H9 (cell line): ENCODE measurements around the gene SEMG2. TPM values are rescaled to one million over a fixed set of nuclear protein-coding genes. Genes with fewer than 3 reads are reported as not detected.

Experiments
- DNase-seq: peaks from one replicate; pipeline ENCODE4 v3.0.0-alpha.2; 2017
- H2AFZ ChIP-seq: one replicate; pipeline ENCODE4 v1.6.1; 2013; ENCODE audit warnings: mild to moderate bottlenecking, low read length, control low read depth, moderate library complexity
- H2AK5ac ChIP-seq: 2 replicates; pipeline ENCODE4 v1.6.1; 2013; ENCODE audit warnings: low read length, control low read depth, mixed read lengths; ENCODE audit not compliant: insufficient read length
- H2BK120ac ChIP-seq: one replicate; pipeline ENCODE4 v1.6.1; 2013; ENCODE audit warnings: low read depth, mild to moderate bottlenecking, low read length, control low read depth, inconsistent platforms; ENCODE audit not compliant: poor library complexity, severe bottlenecking
- H2BK12ac ChIP-seq: 2 replicates; pipeline ENCODE4 v1.6.1; 2013; ENCODE audit warnings: low read length, control low read depth, mixed read lengths, low read depth; ENCODE audit not compliant: insufficient read length
- H2BK15ac ChIP-seq: 2 replicates; pipeline ENCODE4 v1.6.1; 2013; ENCODE audit warnings: low read depth, low read length, control low read depth
- H2BK20ac ChIP-seq: one replicate; pipeline ENCODE4 v1.6.1; 2013; ENCODE audit warnings: low read depth, mild to moderate bottlenecking, low read length, control low read depth, inconsistent platforms; ENCODE audit not compliant: poor library complexity, severe bottlenecking
- H2BK5ac ChIP-seq: 2 replicates; pipeline ENCODE4 v1.6.1; 2013; ENCODE audit warnings: low read length, control low read depth, mixed read lengths; ENCODE audit not compliant: insufficient read length
- H3K14ac ChIP-seq: 2 replicates; pipeline ENCODE4 v1.6.1; 2013; ENCODE audit warnings: low read length, control low read depth; ENCODE audit not compliant: insufficient read depth
- H3K18ac ChIP-seq: 2 replicates; pipeline ENCODE4 v1.6.1; 2013; ENCODE audit warnings: low read depth, mild to moderate bottlenecking, mixed read lengths, low read length, control low read depth; ENCODE audit not compliant: insufficient read length
- H3K23ac ChIP-seq: 2 replicates; pipeline ENCODE4 v1.6.1; 2013; ENCODE audit warnings: low read length, control low read depth, mixed read lengths, low read depth; ENCODE audit not compliant: insufficient read length
- H3K23me2 ChIP-seq: 2 replicates; pipeline ENCODE4 v1.6.1; 2013; ENCODE audit warnings: low read depth, mild to moderate bottlenecking, mixed read lengths, low read length, control low read depth; ENCODE audit not compliant: insufficient read length, poor library complexity, severe bottlenecking
- H3K27ac ChIP-seq: 2 replicates; pipeline ENCODE4 v1.5.1; 2013; ENCODE audit warnings: low read length, control low read depth, mixed read lengths, low read depth; ENCODE audit not compliant: insufficient read length
- H3K27me3 ChIP-seq: 2 replicates; pipeline ENCODE4 v1.6.1; 2013; ENCODE audit warnings: low read length, control low read depth, inconsistent platforms; ENCODE audit not compliant: insufficient read depth
- H3K4ac ChIP-seq: 2 replicates; pipeline ENCODE4 v1.6.1; 2013; ENCODE audit warnings: low read depth, mild to moderate bottlenecking, control low read depth, inconsistent platforms, low read length, moderate library complexity
- H3K4me1 ChIP-seq: 2 replicates; pipeline ENCODE4 v1.6.1; 2013; ENCODE audit warnings: low read length, control low read depth, inconsistent platforms; ENCODE audit not compliant: insufficient read depth
- H3K4me2 ChIP-seq: 2 replicates; pipeline ENCODE4 v1.6.1; 2013; ENCODE audit warnings: low read length, control low read depth, mixed read lengths; ENCODE audit not compliant: insufficient read length, insufficient read depth
- H3K56ac ChIP-seq: 2 replicates; pipeline ENCODE4 v1.6.1; 2013; ENCODE audit warnings: low read depth, mild to moderate bottlenecking, mixed read lengths, low read length, control low read depth; ENCODE audit not compliant: insufficient read length
- H3K79me1 ChIP-seq: 2 replicates; pipeline ENCODE4 v1.6.1; 2013; ENCODE audit warnings: low read depth, mild to moderate bottlenecking, moderate library complexity, low read length, control low read depth, inconsistent platforms; ENCODE audit not compliant: insufficient read depth, poor library complexity, severe bottlenecking
- H3K79me2 ChIP-seq: 2 replicates; pipeline ENCODE4 v1.6.1; 2013; ENCODE audit warnings: low read length, control low read depth, inconsistent platforms; ENCODE audit not compliant: insufficient read depth
- H3K9ac ChIP-seq: 2 replicates; pipeline ENCODE4 v1.6.1; 2013; ENCODE audit warnings: low read length, control low read depth, mixed read lengths; ENCODE audit not compliant: insufficient read length; ENCODE audit errors: extremely low read depth
- H3K9me3 ChIP-seq: one replicate; pipeline ENCODE4 v1.6.1; 2013; ENCODE audit warnings: low read depth, low read length, inconsistent platforms; ENCODE audit not compliant: control insufficient read depth
- H3T11ph ChIP-seq: one replicate; pipeline ENCODE4 v1.6.1; 2013; ENCODE audit warnings: mild to moderate bottlenecking, low read length, control low read depth, inconsistent platforms
- H4K20me1 ChIP-seq: one replicate; pipeline ENCODE4 v1.6.1; 2013; ENCODE audit not compliant: control insufficient read depth, insufficient read length, insufficient read depth
- H4K5ac ChIP-seq: 2 replicates; pipeline ENCODE4 v1.6.1; 2013; ENCODE audit warnings: low read depth, mild to moderate bottlenecking, mixed read lengths, low read length, control low read depth; ENCODE audit not compliant: insufficient read length
- H4K8ac ChIP-seq: replicated peaks from 2 replicates; pipeline ENCODE4 v1.6.1; 2013; ENCODE audit warnings: low read length, control low read depth, mixed read lengths, low read depth; ENCODE audit not compliant: insufficient read length
- H4K91ac ChIP-seq: 2 replicates; pipeline ENCODE4 v1.6.1; 2013; ENCODE audit warnings: low read depth, mild to moderate bottlenecking, moderate library complexity, mixed read lengths, low read length, control low read depth; ENCODE audit not compliant: insufficient read length
- H3K27ac Mint-ChIP-seq, 3 experiments: 2 replicates in 2 of 3; 3 replicates in 1 of 3; pipeline ENCODE4 v1.8.0; 2020 to 2021; ENCODE audit warnings: mixed read lengths in 3 of 3, mild to moderate bottlenecking in 1 of 3, moderate library complexity in 1 of 3
- H3K27me3 Mint-ChIP-seq: 2 replicates; pipeline ENCODE4 v1.8.0; 2021; ENCODE audit warnings: low read depth, mild to moderate bottlenecking, moderate library complexity, mixed read lengths
- H3K36me3 Mint-ChIP-seq, 3 experiments: 2 replicates in 2 of 3; 3 replicates in 1 of 3; pipeline ENCODE4 v1.8.0; 2020 to 2021; ENCODE audit warnings: low read depth in 3 of 3, mixed read lengths in 3 of 3; ENCODE audit not compliant: insufficient read depth in 1 of 3
- H3K4me1 Mint-ChIP-seq, 2 experiments: 2 replicates each; pipeline ENCODE4 v1.8.0; 2020; ENCODE audit warnings: mixed read lengths in 2 of 2
- H3K4me3 Mint-ChIP-seq, 2 experiments: 2 replicates in 1 of 2; 3 replicates in 1 of 2; pipeline ENCODE4 v1.8.0; 2020 to 2021; ENCODE audit warnings: mild to moderate bottlenecking in 2 of 2, mixed read lengths in 2 of 2, moderate library complexity in 1 of 2
- H3K9me3 Mint-ChIP-seq, 2 experiments: 2 replicates in 1 of 2; 3 replicates in 1 of 2; pipeline ENCODE4 v1.8.0; 2020; ENCODE audit warnings: mild to moderate bottlenecking in 2 of 2, mixed read lengths in 2 of 2, moderate library complexity in 1 of 2
- WGBS: extraction: QIAGEN DNeasy Blood & Tissue Kit; methylation state at CpG from one replicate; pipeline ENCODE4 v1.1.7; 2013; ENCODE audit warnings: missing lambda C conversion rate, low lambda C conversion rate, mixed read lengths; ENCODE audit not compliant: insufficient read length; ENCODE audit errors: extremely low coverage; 5-methylcytosine and 5-hydroxymethylcytosine counted together
- total RNA-seq: library from RNA; stranded (reverse); gene quantifications from 2 replicates; pipeline ENCODE4 v1.2.1, GENCODE V29; 2021
- TF ChIP-seq, protein P1 (sequence below): fragments of 200-600 bp; sonication (generic); conservative IDR thresholded peaks from 3 replicates; pipeline ENCODE4 v1.8.0; 2021; ENCODE audit warnings: antibody characterized with exemption, mild to moderate bottlenecking

SEMG2 gene
- total RNA-seq, 1 experiment from 2014 or later: not detected

DNA sequence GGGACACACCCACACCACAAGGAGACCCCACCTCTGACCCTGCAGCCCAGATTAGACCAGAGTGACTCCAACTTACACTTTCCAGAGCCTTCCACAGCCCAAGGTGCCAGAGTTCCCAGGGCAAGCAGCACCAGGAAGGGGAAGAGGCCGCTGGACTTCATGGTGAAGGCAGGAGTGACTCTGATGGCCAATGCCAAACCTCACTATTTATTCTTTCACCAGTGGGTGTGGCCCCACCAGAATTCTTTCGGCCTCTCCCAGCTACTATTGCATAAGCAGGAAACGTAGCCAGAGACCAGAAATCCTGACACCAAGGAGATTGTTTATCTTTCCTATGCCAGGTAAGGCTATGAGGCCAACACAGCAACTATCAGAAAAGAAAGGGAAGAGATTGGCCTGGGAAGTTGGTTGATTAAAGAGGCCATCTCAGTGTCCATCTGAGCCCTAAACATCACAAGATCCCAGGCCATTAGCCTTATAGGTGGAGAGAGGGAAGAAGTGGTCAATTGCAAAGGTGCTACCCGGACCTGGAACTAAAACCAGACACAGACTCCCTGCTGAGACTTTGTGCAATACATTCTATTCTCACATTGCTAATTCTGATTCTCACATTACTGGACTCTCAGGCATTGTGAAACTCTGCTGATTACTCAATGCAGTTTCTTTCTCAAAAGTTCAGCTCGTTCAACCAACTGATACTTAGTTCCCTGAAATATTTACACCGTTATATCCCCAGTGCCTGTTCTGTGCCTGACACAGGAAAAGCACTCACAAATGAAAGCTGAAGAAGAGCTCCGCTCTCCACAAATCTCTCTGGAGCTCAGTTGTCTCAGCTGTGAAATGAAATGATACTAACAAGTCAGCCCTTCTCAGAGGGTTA lies 33.5 kb downstream of the SEMG2 start, which contains the start of gene SLPI:
SLPI (minus strand) TSS at position 182 of the 880 bp plus-strand sequence; CDS start at position 161, 21 bp downstream.
- H3K18ac ChIP-seq: no peak within 1 kb of the TSS
- Mint-ChIP-seq H3K9me3 (no peaks in the 10 kb centered on the region), H3K4me3 (no peak within 1 kb of the TSS), H3K36me3 (no peaks in the 10 kb centered on the region), H3K27ac (no peak within 1 kb of the TSS), H3K27me3 (peaks cover 15% of the 10 kb centered on the region), H3K4me1 (peaks cover 16 to 21% of the 10 kb centered on the region in 2 experiments)
- no peak within 1 kb of the TSS for H4K5ac ChIP-seq
- H2AK5ac ChIP-seq: no peak within 1 kb of the TSS
- no peak within 1 kb of the TSS for H3K23ac ChIP-seq
- H2BK5ac ChIP-seq: no peak within 1 kb of the TSS
- TF ChIP-seq, protein P1, sequence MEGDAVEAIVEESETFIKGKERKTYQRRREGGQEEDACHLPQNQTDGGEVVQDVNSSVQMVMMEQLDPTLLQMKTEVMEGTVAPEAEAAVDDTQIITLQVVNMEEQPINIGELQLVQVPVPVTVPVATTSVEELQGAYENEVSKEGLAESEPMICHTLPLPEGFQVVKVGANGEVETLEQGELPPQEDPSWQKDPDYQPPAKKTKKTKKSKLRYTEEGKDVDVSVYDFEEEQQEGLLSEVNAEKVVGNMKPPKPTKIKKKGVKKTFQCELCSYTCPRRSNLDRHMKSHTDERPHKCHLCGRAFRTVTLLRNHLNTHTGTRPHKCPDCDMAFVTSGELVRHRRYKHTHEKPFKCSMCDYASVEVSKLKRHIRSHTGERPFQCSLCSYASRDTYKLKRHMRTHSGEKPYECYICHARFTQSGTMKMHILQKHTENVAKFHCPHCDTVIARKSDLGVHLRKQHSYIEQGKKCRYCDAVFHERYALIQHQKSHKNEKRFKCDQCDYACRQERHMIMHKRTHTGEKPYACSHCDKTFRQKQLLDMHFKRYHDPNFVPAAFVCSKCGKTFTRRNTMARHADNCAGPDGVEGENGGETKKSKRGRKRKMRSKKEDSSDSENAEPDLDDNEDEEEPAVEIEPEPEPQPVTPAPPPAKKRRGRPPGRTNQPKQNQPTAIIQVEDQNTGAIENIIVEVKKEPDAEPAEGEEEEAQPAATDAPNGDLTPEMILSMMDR: no peak
- no peaks in the 10 kb centered on the region for H3K79me2 ChIP-seq
- H4K8ac ChIP-seq: no peak within 1 kb of the TSS
- no CpG with 5 or more reads among the region's 7 CpGs for WGBS
- no peak within 1 kb of the TSS for H2BK15ac ChIP-seq
- no peaks in the 10 kb centered on the region for H3K23me2 ChIP-seq
- H3K27me3 ChIP-seq: no peaks in the 10 kb centered on the region
- no peak within 1 kb of the TSS for H4K91ac ChIP-seq
- DNase-seq: no peak
- H3K9me3 ChIP-seq: no peaks in the 10 kb centered on the region
- no peak within 1 kb of the TSS for H2BK20ac ChIP-seq
- H3K4ac ChIP-seq: no peak within 1 kb of the TSS
- H3K56ac ChIP-seq: no peak within 1 kb of the TSS
- no peak within 1 kb of the TSS for H3K27ac ChIP-seq
- H3T11ph ChIP-seq: no peak within 1 kb of the TSS
- H2BK120ac ChIP-seq: no peak within 1 kb of the TSS
- H2BK12ac ChIP-seq: no peak within 1 kb of the TSS
- H3K4me2 ChIP-seq: no peak within 1 kb of the TSS
- peaks cover 4% of the 10 kb centered on the region; the same call in 1 of the 2 replicates for H3K4me1 ChIP-seq
- no peak within 1 kb of the TSS for H2AFZ ChIP-seq
- H4K20me1 ChIP-seq: no peaks in the 10 kb centered on the region
- no peaks in the 10 kb centered on the region for H3K79me1 ChIP-seq
- H3K9ac ChIP-seq: no peak within 1 kb of the TSS
- H3K14ac ChIP-seq: no peak within 1 kb of the TSS
